Bronchial epithelial cell (primary cell): Measurements from ENCODE around the gene ACOT7. TPM values are rescaled to one million over a fixed set of nuclear protein-coding genes. Genes with fewer than 3 reads are reported as not detected.

Experiments
- DNase-seq: peaks from one replicate; pipeline ENCODE4 v3.0.0-alpha.2; 2010; ENCODE audit warnings: low read depth
- FAIRE-seq: peaks from 2 replicates; lab custom pipeline; 2011; peaks lifted over from hg19 to GRCh38; lab: Jason Lieb, UNC
- H3K27me3 ChIP-seq: 2 replicates; pipeline ENCODE4 v1.5.1; 2011; ENCODE audit warnings: low read length; ENCODE audit not compliant: control insufficient read depth, insufficient read depth
- H3K36me3 ChIP-seq: 2 replicates; pipeline ENCODE4 v1.5.1; 2011; ENCODE audit warnings: low read length; ENCODE audit not compliant: control insufficient read depth, insufficient read depth
- H3K4me3 ChIP-seq: 2 replicates; pipeline ENCODE4 v1.5.1; 2011; ENCODE audit warnings: mild to moderate bottlenecking, low read depth, low read length, control low read depth
- total RNA-seq: library from RNA; depleted of rRNA; stranded (reverse); fragments of >200 nt; gene quantifications from 2 replicates; pipeline ENCODE4 v1.2.1, GENCODE V29; 2014
- TF ChIP-seq, protein P1 (sequence below): IDR thresholded peaks from 2 replicates; pipeline ENCODE4 v1.5.1; 2011; ENCODE audit warnings: mild to moderate bottlenecking, moderate library complexity, low read length, control low read depth, inconsistent platforms; ENCODE audit not compliant: insufficient read depth, severe bottlenecking

The ACOT7 gene
- total RNA-seq, 1 donor from 2014 or later: 89.8 TPM

DNA sequence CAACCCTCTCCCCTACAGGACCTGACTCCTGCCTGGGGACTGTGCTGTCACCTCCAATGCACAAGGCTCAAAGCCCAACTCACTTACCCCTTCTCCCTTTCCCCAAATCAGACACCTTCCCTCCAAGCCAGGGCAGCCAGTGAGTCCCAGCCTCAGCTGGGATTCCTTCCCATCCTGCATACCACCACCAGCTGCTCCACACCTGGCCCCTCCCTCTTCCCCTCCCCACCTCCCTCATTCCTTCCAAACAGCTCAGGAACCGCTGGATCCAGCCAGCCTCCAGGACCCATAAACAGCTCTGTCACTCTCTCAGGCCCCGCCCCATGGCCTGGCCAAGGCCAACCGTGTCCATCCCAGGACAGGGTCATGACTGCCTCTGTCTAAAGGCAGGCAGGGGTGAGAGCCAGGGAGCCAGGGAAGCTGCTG lies 41.4 kb downstream of the ACOT7 start:
- H3K27me3 ChIP-seq: no peaks in the 10 kb centered on the region
- DNase-seq (peak; percentile 41), FAIRE-seq (no peak)
- H3K4me3 ChIP-seq: no peak overlapping the region
- TF ChIP-seq, protein P1, sequence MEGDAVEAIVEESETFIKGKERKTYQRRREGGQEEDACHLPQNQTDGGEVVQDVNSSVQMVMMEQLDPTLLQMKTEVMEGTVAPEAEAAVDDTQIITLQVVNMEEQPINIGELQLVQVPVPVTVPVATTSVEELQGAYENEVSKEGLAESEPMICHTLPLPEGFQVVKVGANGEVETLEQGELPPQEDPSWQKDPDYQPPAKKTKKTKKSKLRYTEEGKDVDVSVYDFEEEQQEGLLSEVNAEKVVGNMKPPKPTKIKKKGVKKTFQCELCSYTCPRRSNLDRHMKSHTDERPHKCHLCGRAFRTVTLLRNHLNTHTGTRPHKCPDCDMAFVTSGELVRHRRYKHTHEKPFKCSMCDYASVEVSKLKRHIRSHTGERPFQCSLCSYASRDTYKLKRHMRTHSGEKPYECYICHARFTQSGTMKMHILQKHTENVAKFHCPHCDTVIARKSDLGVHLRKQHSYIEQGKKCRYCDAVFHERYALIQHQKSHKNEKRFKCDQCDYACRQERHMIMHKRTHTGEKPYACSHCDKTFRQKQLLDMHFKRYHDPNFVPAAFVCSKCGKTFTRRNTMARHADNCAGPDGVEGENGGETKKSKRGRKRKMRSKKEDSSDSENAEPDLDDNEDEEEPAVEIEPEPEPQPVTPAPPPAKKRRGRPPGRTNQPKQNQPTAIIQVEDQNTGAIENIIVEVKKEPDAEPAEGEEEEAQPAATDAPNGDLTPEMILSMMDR: no peak
- peaks cover 3% of the 10 kb centered on the region for H3K36me3 ChIP-seq

DNA sequence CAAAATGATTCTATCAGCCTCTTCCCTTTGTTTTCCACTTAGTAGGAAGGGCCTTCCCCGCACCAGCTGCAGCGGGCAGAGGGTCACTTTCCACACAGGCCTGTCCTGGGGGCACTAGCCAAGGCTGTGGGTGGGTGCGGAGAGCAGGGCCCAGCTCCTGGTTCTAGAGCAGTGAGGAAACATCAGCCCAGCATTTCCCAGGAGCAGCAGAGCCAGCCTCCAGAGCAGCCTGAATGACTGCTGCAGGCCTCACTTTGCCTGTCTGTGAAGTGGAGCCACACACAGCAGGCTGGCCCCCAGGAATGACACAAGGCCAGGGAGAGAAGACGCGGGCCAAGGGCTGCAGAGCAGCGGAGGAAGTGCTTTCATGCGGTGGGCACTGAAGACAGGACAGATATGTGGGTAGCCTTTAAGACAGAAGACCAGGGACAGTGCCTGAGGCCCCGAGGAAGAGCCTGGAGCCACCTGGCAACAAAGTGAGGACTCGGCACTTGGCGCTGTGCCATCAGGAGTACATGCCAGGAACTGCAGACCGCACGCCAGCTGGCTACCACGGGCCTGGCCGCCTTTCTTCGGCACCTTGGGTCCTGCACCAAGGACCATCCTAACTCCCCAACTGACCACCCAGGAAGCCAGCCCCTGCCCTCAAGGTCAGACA lies 42.0 kb downstream of the ACOT7 start:
- DNase-seq (peak; percentile 33), FAIRE-seq (no peak)
- Histone ChIP-seq H3K4me3 (no peak overlapping the region), H3K36me3 (peaks cover 3% of the 10 kb centered on the region), H3K27me3 (no peaks in the 10 kb centered on the region)
- TF ChIP-seq, protein P1: no peak

GRCh38 chr1:6350416-6351088 lies 43.0 kb downstream of the ACOT7 start:
- TF ChIP-seq, protein P1: no peak
- H3K27me3 ChIP-seq: no peaks in the 10 kb centered on the region
- H3K4me3 ChIP-seq: no peak overlapping the region
- peak; percentile 98 for FAIRE-seq
- peaks cover 5% of the 10 kb centered on the region for H3K36me3 ChIP-seq
- peak; percentile 91 for DNase-seq

GRCh38 chr1:6349254-6349943 lies 44.2 kb downstream of the ACOT7 start:
- Histone ChIP-seq H3K27me3 (no peaks in the 10 kb centered on the region), H3K36me3 (peaks cover 5% of the 10 kb centered on the region), H3K4me3 (no peak overlapping the region)
- FAIRE-seq (no peak), DNase-seq (no peak)
- TF ChIP-seq, protein P1: no peak

DNA sequence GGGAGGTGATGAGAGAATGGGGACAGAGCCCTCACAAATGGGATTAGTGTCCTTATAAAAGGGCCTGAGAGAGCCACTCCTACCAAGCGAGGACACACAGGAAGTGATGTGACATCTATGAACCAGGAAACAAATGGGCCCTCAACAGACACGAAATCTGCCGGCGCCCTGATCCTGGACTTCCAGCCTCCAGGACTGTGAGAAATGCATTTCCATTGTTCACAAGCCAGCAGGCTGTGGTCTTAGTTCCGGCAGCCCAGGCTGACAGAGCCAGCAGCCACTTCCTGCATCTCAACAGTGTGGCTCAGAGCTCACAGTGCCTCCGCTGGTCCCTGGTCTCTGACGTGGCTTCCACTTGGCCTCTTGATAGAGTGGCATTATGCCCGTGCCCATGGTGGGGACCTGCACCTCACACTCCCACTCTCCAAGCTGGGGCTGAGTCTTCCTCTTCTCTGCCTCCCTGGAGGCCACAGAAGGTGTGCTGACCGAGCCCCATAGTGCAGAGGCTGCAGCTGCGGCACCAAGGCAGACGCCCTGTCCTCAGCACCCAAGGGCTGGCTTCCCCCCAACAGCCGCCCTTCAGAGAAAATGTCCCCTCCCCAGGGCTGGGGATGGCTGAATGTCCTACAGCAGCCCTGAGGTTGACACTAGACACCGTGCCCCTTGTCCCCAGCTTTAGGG lies 44.9 kb downstream of the ACOT7 start:
- H3K27me3 ChIP-seq: no peaks in the 10 kb centered on the region
- FAIRE-seq: no peak
- H3K36me3 ChIP-seq: peaks cover 5% of the 10 kb centered on the region
- H3K4me3 ChIP-seq: no peak overlapping the region
- TF ChIP-seq, protein P1: no peak
- peak; percentile 59 for DNase-seq
